Transverse colon (tissue), 4 donors: ENCODE results near the gene MAN1C1. TPM values are rescaled to one million over a fixed set of nuclear protein-coding genes. Genes with fewer than 3 reads are reported as not detected.
A peak's percentile ranks its signal among the peaks of the same experiment; 100 is the strongest.
"Not testable (repeated sequence)": the region's sequence is repeated elsewhere in the genome, so short reads cannot be mapped to it uniquely, and the experiment has no call there.

Experiments used
- DNase-seq: peaks from one replicate; pipeline ENCODE4 v3.0.0-alpha.2; 2019
- H3K27ac ChIP-seq, 4 donors: fragments of 200-600 bp; sonication (generic); 2 replicates each; pipeline ENCODE4 v1.5.1; 2016 to 2018; ENCODE audit warnings: inconsistent platforms in 4 of 4
- H3K27me3 ChIP-seq: fragments of 200-600 bp; sonication (generic); 2 replicates; pipeline ENCODE4 v1.5.1; 2017; ENCODE audit warnings: inconsistent platforms
- H3K36me3 ChIP-seq, 4 donors: fragments of 200-600 bp; sonication (generic); 2 replicates each; pipeline ENCODE4 v1.5.1; 2017 to 2019; ENCODE audit warnings: inconsistent platforms in 4 of 4
- H3K4me1 ChIP-seq, 4 donors: fragments of 200-600 bp; sonication (generic); 2 replicates each; pipeline ENCODE4 v1.5.1; 2017 to 2020; ENCODE audit warnings: inconsistent platforms in 4 of 4
- H3K4me3 ChIP-seq, 4 donors: fragments of 200-600 bp; sonication (generic); 1 replicate in 1 of 4; 2 replicates in 3 of 4; pipeline versions ENCODE4 v1.5.1 to v1.6.1; 2017 to 2019; ENCODE audit warnings: inconsistent platforms in 4 of 4
- H3K9me3 ChIP-seq, 2 donors: fragments of 200-600 bp; sonication (generic); 2 replicates each; pipeline ENCODE4 v1.5.1; 2017 to 2019; ENCODE audit warnings: inconsistent platforms in 2 of 2
- CTCF ChIP-seq, 5 experiments: fragments of 200-600 bp in 3 of 5; fragments of 450-650 bp in 2 of 5; sonication (generic) in 3 of 5; IDR thresholded peaks; 1 replicate in 2 of 5; 2 replicates in 3 of 5; pipeline ENCODE4 v1.5.1; 2016 to 2017; ENCODE audit warnings: antibody characterized with exemption in 5 of 5, inconsistent platforms in 3 of 5, mild to moderate bottlenecking in 2 of 5, moderate library complexity in 1 of 5
- EP300 ChIP-seq: sonication (generic); formaldehyde crosslinking; IDR thresholded peaks from one replicate; pipeline ENCODE4 v1.6.1; 2017; ENCODE audit warnings: antibody characterized with exemption, low read depth
- POLR2A ChIP-seq: fragments of 450-650 bp; IDR thresholded peaks from one replicate; pipeline ENCODE4 v1.6.1; 2016; ENCODE audit warnings: antibody characterized with exemption, mild to moderate bottlenecking, moderate library complexity
- POLR2AphosphoS5 ChIP-seq, 3 donors: sonication (generic); formaldehyde crosslinking; IDR thresholded peaks; one replicate each; pipeline ENCODE4 v1.6.1; 2016; ENCODE audit warnings: antibody characterized with exemption in 3 of 3
- WGBS, 2 donors: methylation state at CpG; one replicate each; pipeline ENCODE4 v1.1.5; 2018; ENCODE audit warnings: low coverage in 1 of 2; 5-methylcytosine and 5-hydroxymethylcytosine counted together
- in situ Hi-C, 4 donors: fragments of 200-750 bp; cut with MboI; loops; one replicate each; pipeline versions ENCODE4 v1.15.0 to v1.15.1; 2017; ENCODE audit warnings: low sequenced_read_pairs in 3 of 4, low pct_ligation_motif_present in 1 of 4, low pct_unique_long_range_greater_than_20kb in 1 of 4
- intact Hi-C: fragments of 100-400 bp; cut with DNase I; formaldehyde crosslinking; loops from one replicate; pipeline ENCODE4 v1.15.1; 2023; ENCODE audit warnings: low total_unique reads
- total RNA-seq, 4 donors: library from RNA; depleted of rRNA; stranded (reverse); fragments of >200 nt; gene quantifications; one replicate each; pipeline ENCODE4 v1.1.0, GENCODE V29; 2016

Gene MAN1C1
- total RNA-seq, 4 donors from 2014 or later, result 2.4 to 6.8 (median 4.3) TPM

- in situ Hi-C loops (no loop called here), intact Hi-C loops (no loop called here)
- H3K9me3 ChIP-seq, result no peaks in the 10 kb centered on the region
- no peaks in the 10 kb centered on the region for H3K36me3 ChIP-seq
- DNase-seq, result no peak
- H3K27me3 ChIP-seq, result no peaks in the 10 kb centered on the region
- H3K27ac ChIP-seq, result no peak overlapping the region
- TF ChIP-seq POLR2A, result no peak
- no peak for TF ChIP-seq CTCF (IDR thresholded peaks at IDR 0.05)
- no peak for TF ChIP-seq POLR2AphosphoS5 (IDR thresholded peaks at IDR 0.05)
- TF ChIP-seq EP300, result no peak
- H3K4me1 ChIP-seq, result peaks cover 0 to 21% (median 1%) of the 10 kb centered on the region in 4 donors
- H3K4me3 ChIP-seq, result no peak overlapping the region
- WGBS, 2 donors, result 75 to 78% methylated on average over 3 to 4 of the region's 4 CpGs
These were observed 13.2 kb downstream of the MAN1C1 start for GRCh38 chr1:25629836-25630235.

- intact Hi-C loops (no loop called here), in situ Hi-C loops (no loop called here)
- Histone ChIP-seq H3K36me3 (no peaks in the 10 kb centered on the region), H3K4me1 (peaks cover 0 to 21% (median 1%) of the 10 kb centered on the region in 4 donors), H3K4me3 (peak overlapping the region in 1 of 4 donors; percentile 25), H3K27me3 (no peaks in the 10 kb centered on the region), H3K27ac (peak overlapping the region; percentile 17 to 67 (median 56)), H3K9me3 (peaks cover 0 to 4% of the 10 kb centered on the region in 2 donors)
- WGBS, 2 donors, result 48 to 62% methylated on average over 5 to 11 of the region's 11 CpGs
- TF ChIP-seq EP300 (no peak), CTCF (IDR thresholded peaks at IDR 0.05) (no peak), POLR2AphosphoS5 (IDR thresholded peaks at IDR 0.05) (peak in 1 of 3 donors; percentile 24)
- no peak for DNase-seq
These were observed 15.3 kb downstream of the MAN1C1 start for GRCh38 chr1:25631750-25632485.

- intact Hi-C loops, result no loop called here
- Histone ChIP-seq H3K27me3 (no peaks in the 10 kb centered on the region), H3K4me1 (peaks cover 0 to 21% (median 1%) of the 10 kb centered on the region in 4 donors), H3K4me3 (no peak overlapping the region), H3K27ac (no peak overlapping the region), H3K36me3 (no peaks in the 10 kb centered on the region), H3K9me3 (peaks cover 4 to 9% of the 10 kb centered on the region in 2 donors)
- TF ChIP-seq EP300, result no peak
- TF ChIP-seq POLR2A, result no peak
- TF ChIP-seq POLR2AphosphoS5 (IDR thresholded peaks at IDR 0.05), result no peak
- no peak for TF ChIP-seq CTCF (IDR thresholded peaks at IDR 0.05)
- in situ Hi-C loops, result no loop called here
- DNase-seq, result no peak
- WGBS, 2 donors, result 73 to 75% methylated on average over 2 of the region's 2 CpGs
These were observed 17.5 kb downstream of the MAN1C1 start for GRCh38 chr1:25634066-25634465.

GRCh38 chr1:25634896-25635295 lies 18.3 kb downstream of the MAN1C1 start:
- TF ChIP-seq POLR2AphosphoS5 (IDR thresholded peaks at IDR 0.05), result no peak
- no peak for TF ChIP-seq CTCF (IDR thresholded peaks at IDR 0.05)
- TF ChIP-seq POLR2A, result no peak
- no peak for TF ChIP-seq EP300
- DNase-seq, result no peak
- H3K27me3 ChIP-seq, result no peaks in the 10 kb centered on the region
- in situ Hi-C loops, result no loop called here
- H3K4me1 ChIP-seq, result peaks cover 0 to 21% (median 1%) of the 10 kb centered on the region in 4 donors
- H3K27ac ChIP-seq, result no peak overlapping the region
- no peaks in the 10 kb centered on the region for H3K36me3 ChIP-seq
- intact Hi-C loops, result no loop called here
- H3K9me3 ChIP-seq, result peaks cover 4 to 11% of the 10 kb centered on the region in 2 donors
- 75 to 77% methylated on average over 2 of the region's 2 CpGs for WGBS, 2 donors
- no peak overlapping the region for H3K4me3 ChIP-seq

- H3K36me3 ChIP-seq, H3K4me3 ChIP-seq, intact Hi-C loops, H3K27ac ChIP-seq, DNase-seq, in situ Hi-C loops, H3K27me3 ChIP-seq: not testable (repeated sequence)
- H3K4me1 ChIP-seq, result peaks cover 0 to 12% (median 0%) of the 10 kb centered on the region in 4 donors
- H3K9me3 ChIP-seq, result peaks cover 4 to 11% of the 10 kb centered on the region in 2 donors
- 87 to 97% methylated on average over 6 to 7 of the region's 7 CpGs for WGBS, 2 donors
These were observed 19.6 kb downstream of the MAN1C1 start for GRCh38 chr1:25636141-25636540.
